ENCODE data around the gene AK5. TPM values are rescaled to one million over a fixed set of nuclear protein-coding genes. Genes with fewer than 3 reads are reported as not detected.
A peak's percentile ranks its signal among the peaks of the same experiment; 100 is the strongest.

Gene AK5
- total and polyA plus RNA-seq, 2 experiments from 2014 or later = 8.8 to 12.2 TPM

GRCh38 chr1:77465922-77466321, 184.1 kb downstream of the AK5 start:
- Mint-ChIP-seq H3K27ac (no peak overlapping the region), H3K36me3 (ENCODE audit: low read depth) (no peaks in the 10 kb centered on the region), H3K4me3 (no peak overlapping the region), H3K4me1 (no peaks in the 10 kb centered on the region), H3K27me3 (ENCODE audit: insufficient read depth, low read depth, poor library complexity) (peaks cover 3% of the 10 kb centered on the region), H3K9me3 (no peaks in the 10 kb centered on the region)
- no peak overlapping the region for H2AFZ ChIP-seq
- no peak overlapping the region for H3K4me3 ChIP-seq
- no peaks in the 10 kb centered on the region for H3F3A ChIP-seq (replicated peaks; ENCODE audit: low read depth)
- DNase-seq (ENCODE audit: low spot score) (no peak), ATAC-seq (peak; percentile 56)
- H3K9me2 ChIP-seq (ENCODE audit: insufficient read depth) = no peaks in the 10 kb centered on the region
- no peaks in the 10 kb centered on the region for H3K4me1 ChIP-seq (ENCODE audit: insufficient read depth)
- TF ChIP-seq ETS1 (IDR thresholded peaks at IDR 0.05) = no peak
- no peak for TF ChIP-seq ZNF331 (CRISPR knock-in tag; IDR thresholded peaks at IDR 0.05; ENCODE audit: low read depth)
- no peak for TF ChIP-seq EZH2phosphoT487 (IDR thresholded peaks at IDR 0.05; ENCODE audit: unreplicated experiment)
- TF ChIP-seq POLR2AphosphoS5 (IDR thresholded peaks at IDR 0.05; ENCODE audit: low read depth) = no peak
- TF ChIP-seq NANOG (IDR thresholded peaks at IDR 0.05; ENCODE audit: borderline replicate concordance) = no peak
- TF ChIP-seq EZH2 (IDR thresholded peaks at IDR 0.05; ENCODE audit: low read depth, unreplicated experiment) = no peak
- H3K36me3 ChIP-seq (ENCODE audit: insufficient read depth) = no peaks in the 10 kb centered on the region
- peak overlapping the region; percentile 26; the same call in 1 of the 2 replicates for H3K27ac ChIP-seq (ENCODE audit: low read depth)
- no peaks in the 10 kb centered on the region for H4K20me1 ChIP-seq (replicated peaks; ENCODE audit: insufficient read depth)
- H3K4me2 ChIP-seq = no peak overlapping the region
- H3K27me3 ChIP-seq (ENCODE audit: insufficient read depth) = no peaks in the 10 kb centered on the region
- no peaks in the 10 kb centered on the region for H3K79me2 ChIP-seq (replicated peaks; ENCODE audit: insufficient read depth)

- Histone ChIP-seq H3K9me2 (ENCODE audit: insufficient read depth) (no peaks in the 10 kb centered on the region), H3F3A (replicated peaks; ENCODE audit: low read depth) (no peaks in the 10 kb centered on the region), H3K4me3 (no peak overlapping the region), H3K4me1 (ENCODE audit: insufficient read depth) (no peaks in the 10 kb centered on the region), H3K4me2 (no peak overlapping the region), H4K20me1 (replicated peaks; ENCODE audit: insufficient read depth) (no peaks in the 10 kb centered on the region), H2AFZ (no peak overlapping the region), H3K27me3 (ENCODE audit: insufficient read depth) (no peaks in the 10 kb centered on the region), H3K27ac (ENCODE audit: low read depth) (no peak overlapping the region), H3K36me3 (ENCODE audit: insufficient read depth) (no peaks in the 10 kb centered on the region), H3K79me2 (replicated peaks; ENCODE audit: insufficient read depth) (no peaks in the 10 kb centered on the region)
- H3K36me3 Mint-ChIP-seq (ENCODE audit: low read depth) = no peaks in the 10 kb centered on the region
- peaks cover 3% of the 10 kb centered on the region for H3K27me3 Mint-ChIP-seq (ENCODE audit: insufficient read depth, low read depth, poor library complexity)
- H3K4me3 Mint-ChIP-seq = no peak overlapping the region
- H3K4me1 Mint-ChIP-seq = no peaks in the 10 kb centered on the region
- H3K27ac Mint-ChIP-seq = no peak overlapping the region
- no peak for DNase-seq (ENCODE audit: low spot score)
- ATAC-seq = no peak
- no peaks in the 10 kb centered on the region for H3K9me3 Mint-ChIP-seq
- TF ChIP-seq NANOG (IDR thresholded peaks at IDR 0.05; ENCODE audit: borderline replicate concordance) (no peak), CREB1 (CRISPR knock-in tag; IDR thresholded peaks at IDR 0.05; ENCODE audit: low read depth) (no peak), ZNF462 (CRISPR knock-in tag; IDR thresholded peaks at IDR 0.05) (no peak), REST (IDR thresholded peaks at IDR 0.05; ENCODE audit: unreplicated experiment) (no peak), ETS1 (IDR thresholded peaks at IDR 0.05) (no peak), ZNF331 (CRISPR knock-in tag; IDR thresholded peaks at IDR 0.05; ENCODE audit: low read depth) (no peak), EZH2 (IDR thresholded peaks at IDR 0.05; ENCODE audit: low read depth, unreplicated experiment) (no peak)
Observed at GRCh38 chr1:77467021-77467595, 185.3 kb downstream of the AK5 start.

Measured in GM23338 (cell line).